Glutamatergic neuron (in vitro differentiated cells): ENCODE data around the gene ALOX5AP. TPM values are rescaled to one million over a fixed set of nuclear protein-coding genes. Genes with fewer than 3 reads are reported as not detected.

Experiments
- DNase-seq: peaks from one replicate; pipeline ENCODE4 v3.0.0; 2022
- H3K27ac Mint-ChIP-seq: one replicate; pipeline ENCODE4 v1.8.0; 2020; ENCODE audit warnings: mild to moderate bottlenecking, mixed read lengths, inconsistent platforms; ENCODE audit not compliant: unreplicated experiment
- H3K27me3 Mint-ChIP-seq: one replicate; pipeline ENCODE4 v1.8.0; 2020; ENCODE audit warnings: mild to moderate bottlenecking, moderate library complexity, mixed read lengths, inconsistent platforms; ENCODE audit not compliant: unreplicated experiment
- H3K36me3 Mint-ChIP-seq: one replicate; pipeline ENCODE4 v1.8.0; 2020; ENCODE audit warnings: mild to moderate bottlenecking, mixed read lengths, inconsistent platforms; ENCODE audit not compliant: unreplicated experiment
- H3K4me1 Mint-ChIP-seq: one replicate; pipeline ENCODE4 v1.8.0; 2020; ENCODE audit warnings: mild to moderate bottlenecking, low read depth, mixed read lengths, inconsistent platforms; ENCODE audit not compliant: unreplicated experiment
- H3K4me3 Mint-ChIP-seq: one replicate; pipeline ENCODE4 v1.8.0; 2020; ENCODE audit warnings: mild to moderate bottlenecking, mixed read lengths, inconsistent platforms; ENCODE audit not compliant: unreplicated experiment
- H3K9me3 Mint-ChIP-seq: one replicate; pipeline ENCODE4 v1.8.0; 2020; ENCODE audit warnings: mild to moderate bottlenecking, moderate library complexity, mixed read lengths, inconsistent platforms; ENCODE audit not compliant: unreplicated experiment
- CTCF ChIP-seq: fragments of 200-600 bp; sonication (generic); IDR thresholded peaks from one replicate; pipeline ENCODE4 v1.5.0; 2021; ENCODE audit not compliant: partially characterized antibody, unreplicated experiment
- total RNA-seq: library from RNA; stranded (reverse); fragmentation: NEBNext Ultra II Directional; extraction: Animal tissue kit (Norgen Biotek cat#: 25700); gene quantifications from one replicate; pipeline ENCODE4 v1.2.1, GENCODE V29; 2021; ENCODE audit not compliant: unreplicated experiment

ALOX5AP gene
- total RNA-seq, 1 donor from 2014 or later = 0.81 TPM

- TF ChIP-seq CTCF = no peak
- no peak for DNase-seq
- peaks cover 9% of the 10 kb centered on the region for H3K9me3 Mint-ChIP-seq
- peaks cover 20% of the 10 kb centered on the region for H3K4me1 Mint-ChIP-seq
- H3K27me3 Mint-ChIP-seq = peaks cover 11% of the 10 kb centered on the region
- no peak overlapping the region for H3K4me3 Mint-ChIP-seq
- H3K36me3 Mint-ChIP-seq = no peaks in the 10 kb centered on the region
- no peak overlapping the region for H3K27ac Mint-ChIP-seq
These were observed 52.6 kb downstream of the ALOX5AP start for GRCh38 chr13:30787738-30788525.

GRCh38 chr13:30789166-30789862, 54.0 kb downstream of the ALOX5AP start:
- Mint-ChIP-seq H3K27me3 (peaks cover 11% of the 10 kb centered on the region), H3K4me3 (no peak overlapping the region), H3K27ac (no peak overlapping the region), H3K9me3 (peaks cover 10% of the 10 kb centered on the region), H3K4me1 (peaks cover 22% of the 10 kb centered on the region), H3K36me3 (no peaks in the 10 kb centered on the region)
- no peak for DNase-seq
- TF ChIP-seq CTCF = no peak

- Mint-ChIP-seq H3K27me3 (peaks cover 11% of the 10 kb centered on the region), H3K4me3 (no peak overlapping the region), H3K4me1 (peaks cover 24% of the 10 kb centered on the region), H3K27ac (no peak overlapping the region), H3K36me3 (no peaks in the 10 kb centered on the region), H3K9me3 (peaks cover 8% of the 10 kb centered on the region)
- DNase-seq = no peak
- no peak for TF ChIP-seq CTCF
These were observed 55.2 kb downstream of the ALOX5AP start for GRCh38 chr13:30790592-30790991.

- Mint-ChIP-seq H3K36me3 (no peaks in the 10 kb centered on the region), H3K27ac (peak overlapping the region; percentile 94), H3K4me3 (peak overlapping the region; percentile 34), H3K4me1 (peaks cover 28% of the 10 kb centered on the region), H3K9me3 (peaks cover 8% of the 10 kb centered on the region), H3K27me3 (peaks cover 11% of the 10 kb centered on the region)
- no peak for TF ChIP-seq CTCF
- peak; percentile 34 for DNase-seq
These were observed 56.1 kb downstream of the ALOX5AP start for GRCh38 chr13:30791354-30792001.
